NCI-H146 treated with DMSO at 0.1 percent for 48 hours (cell line): ENCODE measurements around the gene ZNF12.
"Not testable (repeated sequence)": the region's sequence is repeated elsewhere in the genome, so short reads cannot be mapped to it uniquely, and the experiment has no call there.

ENCODE experiments used
- DNase-seq: peaks from one replicate; lab custom pipeline; 2025; ENCODE audit not compliant: unreplicated experiment; lab: John Stamatoyannopoulos, UW

Gene ZNF12

DNA sequence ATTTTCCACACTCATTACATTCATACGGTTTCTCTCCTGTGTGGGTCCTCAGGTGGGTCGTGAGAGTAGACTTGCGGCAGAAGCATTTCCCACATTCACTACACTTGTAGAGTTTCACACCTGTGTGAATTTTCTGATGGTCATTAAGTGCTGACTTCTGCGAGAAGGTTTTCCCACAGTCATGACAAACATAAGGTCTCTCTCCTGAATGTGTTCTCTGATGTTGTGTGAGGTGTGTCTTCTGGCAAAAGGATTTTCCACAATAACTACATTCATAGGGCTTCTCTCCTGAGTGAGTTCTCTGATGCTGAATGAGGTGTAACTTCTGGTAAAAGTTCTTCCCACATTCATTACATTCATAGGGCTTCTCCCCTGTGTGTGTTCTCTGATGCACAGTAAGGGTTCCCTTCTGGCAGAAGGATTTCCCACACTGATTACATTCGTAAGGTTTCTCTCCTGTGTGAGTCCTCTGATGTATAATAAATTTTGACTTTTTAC, 15.1 kb downstream of the ZNF12 start:
- DNase-seq: no peak

DNA sequence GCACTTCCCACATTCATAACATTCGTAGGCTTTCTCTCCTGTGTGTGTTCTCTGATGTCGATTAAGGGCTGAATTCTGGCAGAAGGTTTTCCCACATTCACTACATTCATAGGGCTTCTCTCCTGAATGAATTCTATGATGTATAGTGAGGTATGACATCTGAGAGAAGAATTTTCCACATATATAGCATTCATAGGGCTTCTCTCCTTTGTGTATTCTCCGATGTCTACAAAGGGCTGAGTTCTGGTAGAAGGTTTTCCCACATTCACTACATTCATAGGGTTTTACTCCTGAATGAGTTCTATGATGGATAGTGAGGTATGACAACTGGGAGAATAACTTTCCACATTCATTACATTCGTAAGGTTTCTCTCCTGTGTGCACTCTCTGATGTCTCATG, 15.6 kb downstream of the ZNF12 start:
- no peak for DNase-seq

GRCh38 chr7:6680146-6680545, 26.6 kb downstream of the ZNF12 start:
- DNase-seq: no peak

GRCh38 chr7:6675807-6676405, 30.8 kb downstream of the ZNF12 start:
- no peak for DNase-seq

DNA sequence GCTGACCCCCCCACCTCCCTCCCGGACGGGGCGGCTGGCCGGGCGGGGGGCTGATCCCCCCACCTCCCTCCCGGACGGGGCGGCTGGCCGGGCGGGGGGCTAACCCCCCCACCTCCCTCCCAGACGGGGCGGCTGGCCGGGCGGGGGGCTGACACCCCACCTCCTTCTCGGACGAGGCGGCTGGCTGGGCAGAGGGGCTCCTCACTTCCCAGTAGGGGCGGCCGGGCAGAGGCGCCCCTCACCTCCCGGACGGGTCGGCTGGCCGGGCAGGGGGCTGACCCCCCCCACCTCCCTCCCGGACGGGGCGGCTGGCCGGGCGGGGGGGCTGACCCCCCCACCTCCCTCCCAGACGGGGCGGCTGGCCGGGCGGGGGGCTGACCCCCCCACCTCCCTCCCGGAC, 35.9 kb downstream of the ZNF12 start:
- DNase-seq: not testable (repeated sequence)

DNA sequence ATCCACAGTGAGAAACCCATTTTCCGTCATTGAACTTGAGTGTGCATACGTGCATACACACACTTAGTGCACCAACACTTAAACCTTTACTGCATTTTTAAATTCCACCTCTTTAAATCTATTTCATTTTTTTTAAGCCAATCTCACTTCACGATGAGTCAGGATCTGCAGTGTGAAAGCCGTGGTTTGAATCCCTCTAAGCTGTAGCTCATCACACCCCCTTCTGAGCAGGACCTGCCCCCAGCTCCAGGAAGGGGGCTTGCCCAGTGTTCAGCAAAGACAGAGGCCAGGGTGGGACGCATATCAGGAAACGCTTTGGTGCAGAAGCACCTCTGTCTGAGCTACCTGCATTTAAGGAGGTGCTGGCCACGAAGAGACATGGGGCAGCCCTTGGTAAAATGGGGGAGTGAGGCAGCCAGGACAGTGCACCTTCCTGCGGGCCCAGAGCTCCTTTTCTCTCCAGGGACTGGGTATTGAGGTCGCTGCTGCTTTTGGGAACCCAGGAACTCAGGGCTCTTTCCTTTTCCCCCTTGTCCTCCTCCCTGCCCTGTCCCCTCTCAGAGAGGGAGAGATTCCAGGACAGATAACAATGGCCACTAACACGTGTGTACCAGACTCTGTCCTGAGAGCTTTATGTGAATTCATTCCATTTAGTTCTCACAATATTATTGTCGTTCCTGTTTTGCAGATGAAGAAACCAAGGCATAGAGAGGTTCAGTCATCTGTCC, 48.0 kb downstream of the ZNF12 start:
- no peak for DNase-seq

- no peak for DNase-seq
Measured at GRCh38 chr7:6656413-6656812, 50.3 kb downstream of the ZNF12 start.

GRCh38 chr7:6655636-6656385, 50.9 kb downstream of the ZNF12 start:
- DNase-seq: no peak

DNA sequence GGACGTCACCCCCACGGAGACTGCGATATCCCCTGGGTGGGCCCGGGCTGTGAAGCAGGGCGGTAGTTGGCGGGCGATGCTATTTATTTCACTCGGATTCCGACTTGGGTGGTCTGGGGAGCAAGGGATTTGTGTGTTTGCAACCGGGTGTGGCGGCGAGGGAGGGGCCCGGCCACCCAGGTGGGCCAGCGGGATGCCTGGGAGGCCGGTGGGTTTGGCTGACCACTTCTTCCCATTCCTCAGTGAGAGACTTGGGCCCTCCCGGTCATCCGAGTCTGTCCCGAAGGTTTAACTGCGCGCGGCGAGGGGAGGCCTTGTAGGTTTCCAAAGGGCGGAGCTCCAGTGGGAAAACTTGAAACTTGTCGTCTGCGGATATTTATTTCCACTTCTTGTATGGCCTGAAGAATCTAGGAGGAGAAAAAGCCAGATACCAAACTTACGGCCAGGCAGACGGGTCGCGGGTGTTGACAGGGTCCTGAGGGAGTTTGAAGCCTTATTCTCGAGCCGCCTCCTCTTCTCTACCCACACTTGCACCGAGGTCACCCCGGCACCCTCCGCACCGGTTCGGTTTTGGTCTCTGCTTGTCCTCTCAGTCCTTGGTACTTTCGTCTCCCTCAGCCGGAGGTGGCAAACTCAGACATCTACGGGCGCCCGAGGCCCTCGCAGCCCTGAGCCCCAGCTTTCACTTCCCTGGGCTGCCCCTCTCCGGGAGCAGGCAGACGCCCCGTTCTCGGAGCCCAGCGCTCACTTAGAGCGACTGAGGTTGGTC, 51.7 kb downstream of the ZNF12 start:
- no peak for DNase-seq

DNA sequence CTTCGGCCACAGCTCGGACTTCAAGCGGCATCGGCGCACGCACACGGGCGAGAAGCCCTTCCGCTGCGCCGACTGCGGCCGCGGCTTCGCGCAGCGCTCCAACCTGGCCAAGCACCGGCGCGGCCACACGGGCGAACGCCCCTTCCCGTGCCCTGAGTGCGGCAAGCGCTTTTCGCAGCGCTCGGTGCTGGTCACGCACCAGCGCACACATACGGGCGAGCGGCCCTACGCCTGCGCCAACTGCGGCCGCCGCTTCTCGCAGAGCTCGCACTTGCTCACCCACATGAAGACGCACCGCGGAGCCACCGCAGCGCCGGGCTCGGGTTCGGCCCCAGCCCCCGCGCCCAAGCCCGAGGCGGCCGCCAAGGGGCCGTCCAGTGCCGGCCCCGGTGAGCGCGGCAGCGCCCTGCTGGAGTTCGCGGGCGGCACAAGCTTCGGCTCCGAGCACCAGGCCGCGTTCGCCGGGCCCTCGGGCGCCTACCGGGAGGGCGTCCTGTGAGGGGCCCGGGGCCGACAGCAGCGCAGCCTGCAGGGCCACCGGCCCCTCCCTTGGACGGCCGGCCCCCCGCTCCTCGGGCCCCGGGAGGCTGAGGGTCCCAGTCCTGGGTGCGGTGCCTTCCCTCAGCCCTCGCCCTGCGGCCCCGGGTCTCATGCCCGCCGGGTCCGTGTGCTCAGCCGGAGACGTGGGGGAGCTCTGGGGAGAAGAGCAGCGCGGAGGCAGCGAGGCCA, 52.5 kb downstream of the ZNF12 start:
- no peak for DNase-seq

DNA sequence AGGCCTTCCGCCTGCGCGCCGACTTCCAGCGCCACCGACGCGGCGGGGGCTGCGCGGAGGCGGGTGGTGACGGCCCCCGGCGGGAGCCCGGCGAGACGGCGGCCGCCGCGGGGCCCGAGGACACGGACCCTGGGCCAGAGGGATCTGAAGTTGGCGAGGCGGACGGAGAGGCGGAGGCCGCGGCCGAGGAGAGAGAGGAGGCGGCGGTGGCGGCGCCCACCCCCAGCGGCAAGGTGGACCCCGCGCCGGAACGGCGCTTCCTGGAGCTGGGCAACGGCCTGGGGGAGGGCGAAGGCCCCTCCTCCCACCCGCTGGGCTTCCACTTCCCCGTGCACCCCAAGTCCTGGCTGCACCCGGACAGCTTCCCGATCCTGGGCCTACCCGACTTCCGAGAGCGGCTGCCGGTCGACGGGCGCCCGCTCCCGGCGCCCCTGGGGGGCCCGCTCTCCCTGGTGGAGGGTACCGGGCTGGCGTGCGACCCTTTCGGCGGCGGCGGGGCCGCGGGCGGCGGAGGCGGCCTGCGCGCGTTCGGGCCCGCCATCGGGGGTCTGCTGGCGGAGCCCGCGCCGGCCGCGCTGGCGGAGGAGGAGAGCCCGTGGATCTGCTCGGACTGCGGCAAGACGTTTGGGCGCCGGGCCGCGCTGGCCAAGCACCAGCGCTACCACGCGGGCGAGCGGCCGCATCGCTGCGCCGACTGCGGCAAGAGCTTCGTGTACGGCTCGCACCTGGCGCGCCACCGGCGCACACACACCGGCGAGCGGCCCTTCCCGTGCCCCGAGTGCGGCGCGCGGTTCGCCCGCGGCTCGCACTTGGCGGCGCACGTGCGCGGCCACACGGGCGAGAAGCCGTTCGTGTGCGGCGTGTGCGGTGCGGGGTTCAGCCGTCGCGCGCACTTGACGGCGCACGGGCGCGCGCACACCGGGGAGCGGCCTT, 53.4 kb downstream of the ZNF12 start:
- DNase-seq: no peak

DNA sequence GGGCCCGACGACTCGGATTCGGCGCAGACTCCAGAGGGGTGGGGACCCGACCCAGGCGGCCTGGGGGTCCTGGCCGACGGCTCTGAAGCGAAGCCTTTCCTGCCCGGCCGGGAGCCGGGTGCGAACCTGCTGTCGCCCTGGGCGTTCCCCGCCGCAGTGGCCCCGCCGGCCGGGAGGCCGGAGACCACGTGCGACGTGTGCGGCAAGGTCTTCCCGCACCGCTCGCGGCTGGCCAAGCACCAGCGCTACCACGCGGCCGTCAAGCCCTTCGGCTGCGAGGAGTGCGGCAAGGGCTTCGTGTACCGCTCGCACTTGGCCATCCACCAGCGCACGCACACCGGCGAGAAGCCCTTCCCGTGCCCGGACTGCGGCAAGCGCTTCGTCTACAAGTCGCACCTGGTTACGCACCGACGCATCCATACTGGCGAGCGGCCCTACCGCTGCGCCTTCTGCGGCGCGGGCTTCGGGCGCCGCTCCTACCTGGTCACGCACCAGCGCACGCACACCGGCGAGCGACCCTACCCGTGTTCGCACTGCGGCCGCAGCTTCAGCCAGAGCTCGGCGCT, 54.2 kb downstream of the ZNF12 start:
- no peak for DNase-seq

GRCh38 chr7:6651851-6652445, 54.8 kb downstream of the ZNF12 start:
- no peak for DNase-seq

DNA sequence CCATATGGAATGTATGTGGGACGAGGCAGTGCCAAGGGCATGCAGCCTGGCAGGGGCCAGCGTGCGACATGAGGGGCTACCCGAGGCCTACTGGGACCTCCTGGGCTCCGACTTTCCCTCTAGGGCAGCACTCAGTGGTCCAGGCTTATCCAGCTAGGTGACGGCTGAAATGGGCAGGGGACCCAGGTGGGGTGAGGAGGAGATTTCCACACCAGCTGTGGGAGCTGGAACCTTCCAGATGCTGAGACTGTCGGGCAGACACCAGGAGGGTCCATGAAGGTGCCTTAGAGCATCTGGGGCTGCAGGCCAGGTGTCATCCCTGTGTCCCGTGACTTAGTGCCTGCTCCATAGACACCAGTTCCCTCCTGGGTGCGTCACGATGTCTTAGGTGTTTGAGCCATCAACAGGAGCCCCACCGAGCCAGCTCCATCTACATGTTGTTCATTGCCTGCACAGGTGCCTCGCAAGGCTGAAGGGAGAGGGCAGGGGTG, 56.2 kb downstream of the ZNF12 start:
- no peak for DNase-seq

DNA sequence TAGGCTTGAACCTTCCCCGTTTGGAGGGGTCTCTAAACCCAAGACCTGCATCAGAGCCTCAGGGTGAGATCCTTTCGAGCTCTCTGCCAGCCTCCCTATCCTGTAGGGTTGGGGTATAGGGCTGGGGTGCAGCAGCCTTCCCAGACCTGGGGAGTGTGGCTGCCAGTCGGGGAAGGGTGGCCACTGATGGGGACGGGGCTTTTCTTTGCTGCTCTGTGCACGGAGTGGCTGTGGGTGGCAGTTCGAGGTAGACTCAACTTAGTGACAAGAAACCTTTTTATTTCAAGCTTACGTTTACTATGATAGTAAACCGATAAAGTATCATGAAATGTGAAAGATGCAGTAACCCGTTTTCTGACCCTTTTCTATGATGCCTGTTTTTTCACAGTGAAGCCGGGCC, 56.7 kb downstream of the ZNF12 start:
- DNase-seq: no peak

- no peak for DNase-seq
Measured at GRCh38 chr7:6649241-6649961, 57.3 kb downstream of the ZNF12 start.

- DNase-seq: no peak
Measured at GRCh38 chr7:6648815-6649104, 58.0 kb downstream of the ZNF12 start.
